Progenitor cell of endocrine pancreas (in vitro differentiated cells): ENCODE results near the gene LAMA2. TPM values are rescaled to one million over a fixed set of nuclear protein-coding genes. Genes with fewer than 3 reads are reported as not detected.
A peak's percentile ranks its signal among the peaks of the same experiment; 100 is the strongest.

Experiments
- DNase-seq: peaks from one replicate; pipeline ENCODE4 v3.0.0; 2021; ENCODE audit warnings: low spot score; ENCODE audit not compliant: unreplicated experiment
- H3K27ac Mint-ChIP-seq: 2 replicates; pipeline ENCODE4 v1.8.0; 2021; ENCODE audit warnings: mild to moderate bottlenecking, moderate library complexity, mixed read lengths
- H3K27me3 Mint-ChIP-seq: 2 replicates; pipeline ENCODE4 v1.8.0; 2021; ENCODE audit warnings: mixed read lengths
- H3K36me3 Mint-ChIP-seq: 2 replicates; pipeline ENCODE4 v1.8.0; 2022; ENCODE audit warnings: mixed read lengths; ENCODE audit not compliant: insufficient read depth
- H3K4me1 Mint-ChIP-seq: 2 replicates; pipeline ENCODE4 v1.8.0; 2021; ENCODE audit warnings: low read depth, mixed read lengths
- H3K4me3 Mint-ChIP-seq: 2 replicates; pipeline ENCODE4 v1.8.0; 2021; ENCODE audit warnings: low read depth, mild to moderate bottlenecking, moderate library complexity, mixed read lengths
- H3K9me3 Mint-ChIP-seq: 2 replicates; pipeline ENCODE4 v1.8.0; 2021; ENCODE audit warnings: low read depth, mixed read lengths
- total RNA-seq: library from RNA; stranded (reverse); gene quantifications from 2 replicates; pipeline ENCODE4 v1.2.1, GENCODE V29; 2021
- TF ChIP-seq, protein P1 (sequence below): fragments of 200-600 bp; sonication (generic); IDR thresholded peaks from one replicate; pipeline ENCODE4 v1.5.0; 2021; ENCODE audit warnings: antibody characterized with exemption, mild to moderate bottlenecking; ENCODE audit not compliant: unreplicated experiment

Gene LAMA2
- total RNA-seq, 1 donor from 2014 or later: 0.22 TPM

DNA sequence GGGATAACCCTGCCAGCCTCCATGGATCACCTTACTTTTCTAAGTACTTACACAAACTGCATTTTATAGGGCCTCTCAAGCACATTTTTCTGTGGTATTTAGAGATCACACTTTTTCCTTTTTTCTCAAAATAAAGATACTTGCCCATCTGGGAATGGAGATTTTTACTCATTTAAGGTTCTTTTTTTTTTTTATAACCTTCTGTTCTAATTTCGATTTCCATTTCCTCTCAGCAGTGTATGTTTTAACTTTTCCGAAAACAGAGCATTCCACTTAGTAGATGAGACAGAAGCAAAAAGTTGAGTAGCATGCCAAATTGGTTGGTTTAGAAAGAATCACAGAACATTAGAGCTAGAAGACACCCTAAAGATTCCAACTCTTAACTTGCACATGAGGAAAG, 612.7 kb downstream of the LAMA2 start:
- TF ChIP-seq, protein P1, sequence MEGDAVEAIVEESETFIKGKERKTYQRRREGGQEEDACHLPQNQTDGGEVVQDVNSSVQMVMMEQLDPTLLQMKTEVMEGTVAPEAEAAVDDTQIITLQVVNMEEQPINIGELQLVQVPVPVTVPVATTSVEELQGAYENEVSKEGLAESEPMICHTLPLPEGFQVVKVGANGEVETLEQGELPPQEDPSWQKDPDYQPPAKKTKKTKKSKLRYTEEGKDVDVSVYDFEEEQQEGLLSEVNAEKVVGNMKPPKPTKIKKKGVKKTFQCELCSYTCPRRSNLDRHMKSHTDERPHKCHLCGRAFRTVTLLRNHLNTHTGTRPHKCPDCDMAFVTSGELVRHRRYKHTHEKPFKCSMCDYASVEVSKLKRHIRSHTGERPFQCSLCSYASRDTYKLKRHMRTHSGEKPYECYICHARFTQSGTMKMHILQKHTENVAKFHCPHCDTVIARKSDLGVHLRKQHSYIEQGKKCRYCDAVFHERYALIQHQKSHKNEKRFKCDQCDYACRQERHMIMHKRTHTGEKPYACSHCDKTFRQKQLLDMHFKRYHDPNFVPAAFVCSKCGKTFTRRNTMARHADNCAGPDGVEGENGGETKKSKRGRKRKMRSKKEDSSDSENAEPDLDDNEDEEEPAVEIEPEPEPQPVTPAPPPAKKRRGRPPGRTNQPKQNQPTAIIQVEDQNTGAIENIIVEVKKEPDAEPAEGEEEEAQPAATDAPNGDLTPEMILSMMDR: no peak
- H3K4me1 Mint-ChIP-seq: peaks cover 2% of the 10 kb centered on the region
- no peaks in the 10 kb centered on the region for H3K9me3 Mint-ChIP-seq
- no peak for DNase-seq
- no peak overlapping the region for H3K27ac Mint-ChIP-seq
- no peaks in the 10 kb centered on the region for H3K27me3 Mint-ChIP-seq
- no peaks in the 10 kb centered on the region for H3K36me3 Mint-ChIP-seq
- no peak overlapping the region for H3K4me3 Mint-ChIP-seq

DNA sequence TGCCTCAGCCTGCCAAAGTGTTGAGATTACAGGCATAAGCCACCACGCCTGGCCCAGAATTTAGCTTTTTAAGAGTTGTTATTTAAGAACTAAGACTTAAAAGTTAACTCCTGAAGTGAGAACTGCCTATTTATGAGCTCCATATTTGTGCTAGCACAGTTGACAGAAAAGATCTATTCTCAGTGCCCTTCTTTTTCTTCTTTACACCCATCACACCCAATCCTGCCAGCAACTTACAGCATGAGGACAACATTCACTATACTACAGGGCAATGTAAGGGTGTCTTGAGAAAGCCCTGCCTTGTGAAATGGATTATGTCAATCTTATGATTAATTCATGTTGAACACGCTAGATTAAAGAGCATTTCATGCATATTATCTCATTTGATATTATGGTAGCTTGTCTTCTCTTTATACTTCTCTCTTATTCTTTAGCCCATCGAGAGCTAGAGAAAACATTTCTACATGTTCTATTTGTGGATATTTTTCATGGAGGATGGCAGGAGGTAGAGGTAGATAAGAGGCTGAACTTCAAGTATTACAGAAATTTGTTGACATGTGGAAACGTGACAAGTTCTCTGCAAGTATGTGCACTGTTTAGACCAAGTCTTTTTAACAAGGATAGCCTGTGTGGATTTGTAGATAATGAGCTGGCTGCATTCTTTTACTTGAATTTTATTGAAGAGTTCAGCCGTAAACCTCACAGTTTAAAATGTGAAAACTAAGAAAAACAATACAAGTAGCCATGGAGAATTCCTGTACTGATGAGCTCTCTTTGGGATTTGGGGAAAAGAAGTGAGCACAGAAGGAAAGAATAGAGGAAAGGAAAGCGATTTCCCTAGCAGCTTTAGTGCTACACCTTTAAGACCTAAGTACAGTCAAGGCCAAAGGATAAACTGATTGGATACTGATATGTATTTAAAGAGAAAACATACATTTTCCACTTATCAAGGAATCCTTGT, 614.8 kb downstream of the LAMA2 start:
- H3K27me3 Mint-ChIP-seq: no peaks in the 10 kb centered on the region
- no peaks in the 10 kb centered on the region for H3K9me3 Mint-ChIP-seq
- peaks cover 9% of the 10 kb centered on the region for H3K4me1 Mint-ChIP-seq
- H3K36me3 Mint-ChIP-seq: no peaks in the 10 kb centered on the region
- no peak overlapping the region for H3K4me3 Mint-ChIP-seq
- no peak for DNase-seq
- no peak overlapping the region for H3K27ac Mint-ChIP-seq
- TF ChIP-seq, protein P1: no peak

DNA sequence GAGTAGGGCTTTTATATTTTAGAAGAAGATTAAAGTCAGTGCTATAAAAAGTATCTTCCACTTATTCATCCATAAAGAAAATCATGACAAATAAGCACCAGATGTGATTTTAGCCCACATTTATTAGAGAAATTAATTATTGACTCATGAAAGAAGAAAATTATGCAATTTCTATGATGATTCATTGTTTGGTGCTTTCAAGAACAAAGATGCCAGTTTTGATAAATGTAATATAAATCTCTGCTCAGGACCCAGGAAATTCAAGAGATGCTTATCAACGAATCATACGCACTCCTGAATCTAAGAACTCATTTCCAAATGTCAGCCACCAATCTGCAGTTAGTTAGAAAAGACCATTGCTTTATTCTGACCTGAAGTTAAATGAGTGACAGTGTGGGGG, 615.6 kb downstream of the LAMA2 start:
- DNase-seq: no peak
- Mint-ChIP-seq H3K4me1 (peaks cover 9% of the 10 kb centered on the region), H3K9me3 (no peaks in the 10 kb centered on the region), H3K27me3 (no peaks in the 10 kb centered on the region), H3K36me3 (no peaks in the 10 kb centered on the region), H3K27ac (no peak overlapping the region), H3K4me3 (no peak overlapping the region)
- TF ChIP-seq, protein P1: no peak

DNA sequence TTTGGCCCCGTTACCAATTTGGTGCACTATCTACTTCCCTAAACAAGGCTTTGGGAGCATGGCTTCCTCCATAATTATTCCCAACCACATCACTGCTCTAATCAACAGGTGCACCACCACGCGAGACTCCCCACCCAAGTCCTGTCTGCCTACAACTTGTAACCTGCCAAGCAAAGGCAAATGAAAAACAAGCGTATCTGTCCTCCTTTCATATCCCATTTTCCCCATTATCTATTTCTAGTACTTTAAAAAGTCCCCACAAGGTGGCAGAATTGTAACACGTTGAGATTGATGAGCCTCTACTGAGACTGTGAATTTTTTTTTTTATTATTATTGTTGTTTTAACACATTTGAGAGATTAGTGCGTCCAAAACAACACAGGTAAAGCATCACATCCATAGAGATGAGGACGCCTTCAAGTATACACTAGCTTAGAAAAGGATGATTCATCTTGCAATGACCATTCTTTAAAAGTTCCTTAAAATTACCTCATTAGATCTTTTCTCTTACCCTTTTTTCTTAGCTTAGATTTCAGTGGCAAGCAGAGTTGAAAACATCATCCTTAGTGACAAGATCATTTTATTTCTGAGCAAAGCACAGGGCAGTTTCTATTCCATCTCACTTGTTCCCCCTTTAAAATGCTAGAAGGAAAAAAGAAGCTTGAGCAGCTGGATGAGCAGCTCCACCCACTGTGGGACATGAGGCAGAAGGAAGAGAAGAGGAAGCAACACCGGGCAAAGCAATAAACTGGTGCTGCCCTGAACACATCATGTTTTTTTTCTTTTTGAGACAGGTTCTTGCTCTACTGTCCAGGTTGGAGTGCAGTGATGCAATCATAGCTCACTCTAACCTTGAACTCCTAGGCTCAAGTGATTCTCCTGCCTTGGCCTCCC, 616.3 kb downstream of the LAMA2 start:
- Mint-ChIP-seq H3K4me3 (no peak overlapping the region), H3K4me1 (peaks cover 9% of the 10 kb centered on the region), H3K27me3 (no peaks in the 10 kb centered on the region), H3K9me3 (no peaks in the 10 kb centered on the region), H3K36me3 (no peaks in the 10 kb centered on the region), H3K27ac (no peak overlapping the region)
- DNase-seq: no peak
- TF ChIP-seq, protein P1: peak; percentile 67

DNA sequence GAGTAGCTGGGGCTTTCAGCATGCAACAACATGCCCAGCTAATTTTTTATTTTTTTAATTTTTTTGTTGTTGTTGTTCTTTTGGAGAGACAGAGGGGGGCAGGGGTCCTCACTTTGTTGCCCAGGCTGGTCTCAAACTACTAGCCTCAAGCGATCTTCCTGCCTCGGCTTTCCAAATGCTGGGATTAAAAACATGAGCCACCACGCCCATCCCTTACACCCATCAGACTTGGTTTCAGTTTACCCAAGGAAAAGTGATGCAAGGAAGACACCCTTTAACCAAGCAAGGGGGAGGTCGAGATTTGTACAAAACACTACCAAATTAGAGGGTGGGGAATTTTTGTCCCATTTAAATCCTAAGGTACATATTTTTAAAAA, 616.9 kb downstream of the LAMA2 start:
- H3K9me3 Mint-ChIP-seq: no peaks in the 10 kb centered on the region
- no peak overlapping the region for H3K4me3 Mint-ChIP-seq
- DNase-seq: no peak
- peaks cover 9% of the 10 kb centered on the region for H3K4me1 Mint-ChIP-seq
- TF ChIP-seq, protein P1: no peak
- no peaks in the 10 kb centered on the region for H3K36me3 Mint-ChIP-seq
- H3K27ac Mint-ChIP-seq: no peak overlapping the region
- no peaks in the 10 kb centered on the region for H3K27me3 Mint-ChIP-seq
